ENCODE measurements around the gene THRSP. TPM values are rescaled to one million over a fixed set of nuclear protein-coding genes. Genes with fewer than 3 reads are reported as not detected.
"Not testable (repeated sequence)": the region's sequence is repeated elsewhere in the genome, so short reads cannot be mapped to it uniquely, and the experiment has no call there.

Gene THRSP
- total RNA-seq (2014; rRNA removed; shearing (Covaris generic)), result not detected in 2 replicates

- DNase-seq (ENCODE audit: low read depth), result no peak
Measured at GRCh38 chr11:78063440-78064181, at the start of gene THRSP. Gene THRSP, plus strand, starts transcription at chr11:78063861. Its CDS starts 21 bp downstream, at chr11:78063882.

- not testable (repeated sequence) for DNase-seq (ENCODE audit: low read depth)
Measured at GRCh38 chr11:78014937-78015520, 48.6 kb upstream of the THRSP start.

GRCh38 chr11:78015878-78016277 lies 47.8 kb upstream of the THRSP start:
- DNase-seq (ENCODE audit: low read depth), result no peak

- peak; percentile 23 for DNase-seq (ENCODE audit: low read depth)
Measured at GRCh38 chr11:78019808-78020207, 43.9 kb upstream of the THRSP start.

- no peak for DNase-seq (ENCODE audit: low read depth)
Measured at GRCh38 chr11:78020246-78020645, 43.4 kb upstream of the THRSP start.

GRCh38 chr11:78021611-78022010 lies 42.0 kb upstream of the THRSP start:
- no peak for DNase-seq (ENCODE audit: low read depth)

- DNase-seq (ENCODE audit: low read depth), result peak; percentile 78
Measured at GRCh38 chr11:78022397-78023396, 41.0 kb upstream of the THRSP start, which contains the start of gene KCTD14. Gene KCTD14, minus strand, starts transcription at chr11:78023276. Its CDS starts 27 bp downstream, at chr11:78023249.

- DNase-seq (ENCODE audit: low read depth), result no peak
Measured at GRCh38 chr11:78023426-78023825, 40.2 kb upstream of the THRSP start.

- no peak for DNase-seq (ENCODE audit: low read depth)
Measured at GRCh38 chr11:78025378-78025777, 38.3 kb upstream of the THRSP start.

- DNase-seq (ENCODE audit: low read depth), result no peak
Measured at GRCh38 chr11:78027759-78028158, 35.9 kb upstream of the THRSP start.

GRCh38 chr11:78028423-78028822 lies 35.2 kb upstream of the THRSP start:
- DNase-seq (ENCODE audit: low read depth), result peak; percentile 81

GRCh38 chr11:78030429-78031325 lies 33.0 kb upstream of the THRSP start:
- DNase-seq (ENCODE audit: low read depth), result peak; percentile 74

- DNase-seq (ENCODE audit: low read depth), result no peak
Measured at GRCh38 chr11:78031629-78032028, 32.0 kb upstream of the THRSP start.

GRCh38 chr11:78032090-78032489 lies 31.6 kb upstream of the THRSP start:
- DNase-seq (ENCODE audit: low read depth), result no peak

GRCh38 chr11:78033040-78033439 lies 30.6 kb upstream of the THRSP start:
- DNase-seq (ENCODE audit: low read depth), result no peak

- no peak for DNase-seq (ENCODE audit: low read depth)
Measured at GRCh38 chr11:78034623-78035022, 29.0 kb upstream of the THRSP start.

- no peak for DNase-seq (ENCODE audit: low read depth)
Measured at GRCh38 chr11:78036313-78036712, 27.3 kb upstream of the THRSP start.

- DNase-seq (ENCODE audit: low read depth), result peak; percentile 16
Measured at GRCh38 chr11:78037056-78037455, 26.6 kb upstream of the THRSP start.

GRCh38 chr11:78037825-78038620 lies 25.6 kb upstream of the THRSP start:
- no peak for DNase-seq (ENCODE audit: low read depth)

- DNase-seq (ENCODE audit: low read depth), result peak; percentile 75
Measured at GRCh38 chr11:78038697-78039313, 24.9 kb upstream of the THRSP start.

Measured in Daoy (cell line).